Lung (tissue), 12 donors: ENCODE results near the gene KIAA1217. TPM values are rescaled to one million over a fixed set of nuclear protein-coding genes. Genes with fewer than 3 reads are reported as not detected.

Experiments used
- ATAC-seq: fragments of 200-7000 bp; cut with Tn5 transposase; one replicate; pipeline ENCODE4 v1.9.1; 2020; ENCODE audit warnings: moderate number of reproducible peaks; ENCODE audit not compliant: insufficient read depth, low FRiP score
- DNase-seq, 3 donors: peaks; one replicate each; pipeline ENCODE4 v3.0.0-alpha.2; 2013 to 2017
- H3K27ac ChIP-seq, 2 donors: one replicate each; pipeline ENCODE4 v1.5.1; 2013; ENCODE audit warnings: mild to moderate bottlenecking in 2 of 2, moderate library complexity in 2 of 2, control low read depth in 1 of 2, inconsistent platforms in 1 of 2, low read depth in 1 of 2, low read length in 1 of 2
- H3K27me3 ChIP-seq, 3 donors: one replicate each; pipeline ENCODE4 v1.5.1; 2013; ENCODE audit warnings: low read length in 2 of 3; ENCODE audit not compliant: control insufficient read depth in 3 of 3, insufficient read depth in 3 of 3
- H3K36me3 ChIP-seq, 4 donors: one replicate each; pipeline ENCODE4 v1.5.1; 2013; ENCODE audit warnings: low read length in 4 of 4, mild to moderate bottlenecking in 1 of 4, moderate library complexity in 1 of 4; ENCODE audit not compliant: control insufficient read depth in 4 of 4, insufficient read depth in 4 of 4
- H3K4me1 ChIP-seq, 5 donors: one replicate each; pipeline ENCODE4 v1.5.1; 2013; ENCODE audit warnings: low read length in 5 of 5, mild to moderate bottlenecking in 2 of 5, moderate library complexity in 1 of 5; ENCODE audit not compliant: control insufficient read depth in 5 of 5, insufficient read depth in 5 of 5
- H3K4me3 ChIP-seq: one replicate; pipeline ENCODE4 v1.5.1; 2013; ENCODE audit warnings: mild to moderate bottlenecking, control low read depth, moderate library complexity
- H3K9ac ChIP-seq, 2 donors: one replicate each; pipeline ENCODE4 v1.5.1; 2013; ENCODE audit warnings: low read length in 2 of 2, control low read depth in 1 of 2; ENCODE audit not compliant: insufficient read depth in 1 of 2
- H3K9me3 ChIP-seq, 4 donors: one replicate each; pipeline ENCODE4 v1.5.1; 2013; ENCODE audit warnings: low read length in 3 of 4, mild to moderate bottlenecking in 1 of 4, moderate library complexity in 1 of 4; ENCODE audit not compliant: control insufficient read depth in 4 of 4, insufficient read depth in 3 of 4
- WGBS, 2 donors: extraction: QIAGEN DNeasy Blood & Tissue Kit; methylation state at CpG; one replicate each; pipeline ENCODE4 v1.1.7; 2013; 5-methylcytosine and 5-hydroxymethylcytosine counted together
- polyA plus RNA-seq, 2 donors: library from polyadenylated mRNA; stranded (reverse); fragments of 200-250 nt; gene quantifications; one replicate each; pipeline ENCODE4 v1.2.1, GENCODE V29; 2013
- total RNA-seq, 2 donors: library from RNA; depleted of rRNA in 1 of 2; stranded (reverse); fragments of >200 nt in 1 of 2; gene quantifications; one replicate each; pipeline ENCODE4 v1.2.1, GENCODE V29; 2014 to 2021
- TF ChIP-seq, protein P1 (sequence below): IDR thresholded peaks from 2 replicates; pipeline ENCODE4 v1.5.1; 2012; ENCODE audit warnings: mild to moderate bottlenecking; ENCODE audit errors: control extremely low read depth, extremely low read depth
- donor health status: control.
- donor health status: control.
- donor health status: Bipolar disorder and iron deficiency.
- donor health status: healthy.
- donor health status: DM: yes; HTN: yes; CAD: no.

KIAA1217 gene
- total and polyA plus RNA-seq, 4 donors, result 5.5 to 58.6 (median 24.1) TPM

DNA sequence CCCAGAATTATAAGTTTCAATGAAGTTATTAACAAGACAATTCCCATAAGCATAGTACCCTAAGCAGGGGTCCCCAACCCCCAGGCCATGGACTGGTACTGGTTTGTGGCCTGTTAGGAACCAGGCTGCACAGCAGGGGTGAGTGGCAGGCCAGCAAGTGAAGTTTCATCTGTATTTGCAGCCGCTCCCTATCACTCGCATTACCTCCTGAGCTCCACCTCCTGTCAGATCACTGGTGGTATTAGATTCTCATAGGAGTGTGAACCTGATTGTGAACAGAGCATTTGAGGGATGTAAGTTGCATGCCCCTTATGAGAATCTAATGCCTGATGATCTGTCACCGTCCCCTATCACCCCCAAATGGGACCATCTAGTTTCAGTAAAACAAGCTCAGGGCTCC, 36.0 kb upstream of the KIAA1217 start:
- Histone ChIP-seq H3K4me1 (peaks cover 0 to 2% (median 0%) of the 10 kb centered on the region in 5 donors), H3K9ac (no peak overlapping the region), H3K27me3 (no peaks in the 10 kb centered on the region), H3K4me3 (no peak overlapping the region), H3K27ac (no peak overlapping the region), H3K9me3 (peaks cover 0 to 5% (median 0%) of the 10 kb centered on the region in 4 donors), H3K36me3 (no peaks in the 10 kb centered on the region)
- TF ChIP-seq, protein P1, sequence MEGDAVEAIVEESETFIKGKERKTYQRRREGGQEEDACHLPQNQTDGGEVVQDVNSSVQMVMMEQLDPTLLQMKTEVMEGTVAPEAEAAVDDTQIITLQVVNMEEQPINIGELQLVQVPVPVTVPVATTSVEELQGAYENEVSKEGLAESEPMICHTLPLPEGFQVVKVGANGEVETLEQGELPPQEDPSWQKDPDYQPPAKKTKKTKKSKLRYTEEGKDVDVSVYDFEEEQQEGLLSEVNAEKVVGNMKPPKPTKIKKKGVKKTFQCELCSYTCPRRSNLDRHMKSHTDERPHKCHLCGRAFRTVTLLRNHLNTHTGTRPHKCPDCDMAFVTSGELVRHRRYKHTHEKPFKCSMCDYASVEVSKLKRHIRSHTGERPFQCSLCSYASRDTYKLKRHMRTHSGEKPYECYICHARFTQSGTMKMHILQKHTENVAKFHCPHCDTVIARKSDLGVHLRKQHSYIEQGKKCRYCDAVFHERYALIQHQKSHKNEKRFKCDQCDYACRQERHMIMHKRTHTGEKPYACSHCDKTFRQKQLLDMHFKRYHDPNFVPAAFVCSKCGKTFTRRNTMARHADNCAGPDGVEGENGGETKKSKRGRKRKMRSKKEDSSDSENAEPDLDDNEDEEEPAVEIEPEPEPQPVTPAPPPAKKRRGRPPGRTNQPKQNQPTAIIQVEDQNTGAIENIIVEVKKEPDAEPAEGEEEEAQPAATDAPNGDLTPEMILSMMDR, result no peak
- ATAC-seq (no peak), DNase-seq (no peak)
- 93 to 98% methylated on average over 3 of the region's 3 CpGs for WGBS, 2 donors

- no peak for DNase-seq
- H3K4me3 ChIP-seq, result no peak overlapping the region
- no peaks in the 10 kb centered on the region for H3K27me3 ChIP-seq
- no peak for ATAC-seq
- TF ChIP-seq, protein P1, result no peak
- H3K4me1 ChIP-seq, result no peaks in the 10 kb centered on the region
- no peak overlapping the region for H3K27ac ChIP-seq
- H3K36me3 ChIP-seq, result no peaks in the 10 kb centered on the region
- no peak overlapping the region for H3K9ac ChIP-seq
- H3K9me3 ChIP-seq, result peaks cover 0 to 5% (median 2%) of the 10 kb centered on the region in 4 donors
- WGBS, 2 donors, result 83 to 92% methylated on average over 2 of the region's 2 CpGs
These were observed 34.9 kb upstream of the KIAA1217 start for GRCh38 chr10:24174014-24174413.

- H3K9ac ChIP-seq, result no peak overlapping the region
- TF ChIP-seq, protein P1, result no peak
- no peaks in the 10 kb centered on the region for H3K36me3 ChIP-seq
- DNase-seq, result no peak
- H3K9me3 ChIP-seq, result peaks cover 0 to 5% (median 2%) of the 10 kb centered on the region in 4 donors
- WGBS, 2 donors, result 96 to 97% methylated on average over 18 to 19 of the region's 19 CpGs
- peak; percentile 19 for ATAC-seq
- H3K4me3 ChIP-seq, result no peak overlapping the region
- no peak overlapping the region for H3K27ac ChIP-seq
- H3K27me3 ChIP-seq, result no peaks in the 10 kb centered on the region
- H3K4me1 ChIP-seq, result no peaks in the 10 kb centered on the region
These were observed 32.3 kb upstream of the KIAA1217 start for GRCh38 chr10:24176658-24177057.

DNA sequence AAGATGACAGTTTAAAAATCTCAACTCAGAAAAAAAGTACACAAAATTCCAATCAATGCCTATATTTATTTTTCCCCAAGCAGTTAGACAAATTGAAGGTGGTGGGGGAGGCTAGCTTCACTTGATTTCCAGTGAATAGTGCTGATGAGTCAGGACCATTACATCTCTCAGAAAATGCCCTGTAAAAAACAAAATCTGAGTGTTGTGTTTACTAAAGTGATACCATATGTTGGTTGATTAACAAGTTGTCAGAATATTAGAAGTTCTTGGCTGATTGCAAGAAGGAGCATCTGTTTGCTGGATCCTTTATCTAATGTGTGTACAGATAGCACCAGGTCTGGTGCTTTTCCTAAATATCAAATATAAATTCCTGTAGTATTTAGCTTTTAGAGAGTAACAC, 31.3 kb upstream of the KIAA1217 start:
- no peak for ATAC-seq
- Histone ChIP-seq H3K4me3 (no peak overlapping the region), H3K9me3 (peaks cover 0 to 5% (median 2%) of the 10 kb centered on the region in 4 donors), H3K36me3 (no peaks in the 10 kb centered on the region), H3K4me1 (no peaks in the 10 kb centered on the region), H3K27me3 (no peaks in the 10 kb centered on the region), H3K27ac (no peak overlapping the region), H3K9ac (no peak overlapping the region)
- TF ChIP-seq, protein P1, result no peak
- no peak for DNase-seq
